HEK293 (cell line): ENCODE measurements around the gene NELFE.
A peak's percentile ranks its signal among the peaks of the same experiment; 100 is the strongest.
"Not testable (repeated sequence)": the region's sequence is repeated elsewhere in the genome, so short reads cannot be mapped to it uniquely, and the experiment has no call there.

Source experiments
- CTCF ChIA-PET: fragments of 350-600 bp; formaldehyde crosslinking; extraction: SDS; loops from one replicate; lab custom pipeline; 2021; ENCODE audit warnings: antibody characterized with exemption; lab: Yijun Ruan, JAX
- POLR2A ChIA-PET: fragments of 300-600 bp; formaldehyde crosslinking; extraction: SDS; loops from one replicate; lab custom pipeline; 2020; ENCODE audit warnings: antibody characterized with exemption, inconsistent platforms; lab: Yijun Ruan, JAX
- H3K27ac ChIP-seq: fragments of 200-500 bp; sonication (Bioruptor generic); 2 replicates; pipeline ENCODE4 v1.5.1; 2014; ENCODE audit warnings: low read depth, low read length, control low read depth, inconsistent platforms; ENCODE audit errors: extremely low read depth
- H3K36me3 ChIP-seq, 2 experiments: fragments of 200-500 bp in 1 of 2; sonication (Bioruptor generic) in 1 of 2; 1 replicate in 1 of 2; 2 replicates in 1 of 2; pipeline ENCODE4 v1.5.1; 2014 to 2017; ENCODE audit warnings: inconsistent platforms in 2 of 2, low read length in 2 of 2; ENCODE audit not compliant: control insufficient read depth in 2 of 2, insufficient read depth in 1 of 2
- H3K4me1 ChIP-seq: fragments of 200-500 bp; sonication (Bioruptor generic); 2 replicates; pipeline ENCODE4 v1.5.1; 2014; ENCODE audit warnings: mild to moderate bottlenecking, low read length, inconsistent platforms; ENCODE audit not compliant: control insufficient read depth, insufficient read depth
- H3K4me3 ChIP-seq: 2 replicates; pipeline ENCODE4 v1.5.1; 2011; ENCODE audit warnings: low read depth, mild to moderate bottlenecking, control low read depth, low read length, moderate library complexity
- H3K9me3 ChIP-seq: fragments of 200-500 bp; sonication (Bioruptor generic); 2 replicates; pipeline ENCODE4 v1.5.1; 2014; ENCODE audit warnings: low read depth, low read length, inconsistent platforms; ENCODE audit not compliant: control insufficient read depth, insufficient read depth
- EGR2 ChIP-seq: fragments of 450-650 bp; formaldehyde crosslinking; IDR thresholded peaks from 2 replicates; pipeline ENCODE4 v1.5.1; 2016; ENCODE audit warnings: low read depth, missing biosample characterization, missing genetic modification characterization
- GLI4 ChIP-seq: fragments of 450-650 bp; formaldehyde crosslinking; IDR thresholded peaks from 2 replicates; pipeline ENCODE4 v1.5.1; 2016; ENCODE audit warnings: missing biosample characterization, missing genetic modification characterization
- HOXC10 ChIP-seq: sonication (generic); formaldehyde crosslinking; IDR thresholded peaks from 2 replicates; pipeline ENCODE4 v1.8.1; 2023; ENCODE audit warnings: mild to moderate bottlenecking, missing genetic modification reagents
- KLF1 ChIP-seq: fragments of 450-650 bp; formaldehyde crosslinking; IDR thresholded peaks from 2 replicates; pipeline ENCODE4 v1.5.1; 2016; ENCODE audit warnings: missing biosample characterization, missing genetic modification characterization
- KLF7 ChIP-seq: fragments of 450-650 bp; formaldehyde crosslinking; IDR thresholded peaks from 2 replicates; pipeline ENCODE4 v1.5.1; 2016; ENCODE audit warnings: missing biosample characterization, missing genetic modification characterization, borderline replicate concordance
- KLF9 ChIP-seq: fragments of 450-650 bp; formaldehyde crosslinking; IDR thresholded peaks from 2 replicates; pipeline ENCODE4 v1.5.1; 2016; ENCODE audit warnings: missing biosample characterization, missing genetic modification characterization, low read depth
- MEIS1 ChIP-seq: sonication (generic); formaldehyde crosslinking; IDR thresholded peaks from 2 replicates; pipeline ENCODE4 v1.8.1; 2022; ENCODE audit warnings: missing genetic modification reagents, mild to moderate bottlenecking, borderline replicate concordance
- SCRT2 ChIP-seq: fragments of 450-650 bp; formaldehyde crosslinking; IDR thresholded peaks from 2 replicates; pipeline ENCODE4 v1.5.1; 2016; ENCODE audit warnings: missing biosample characterization, missing genetic modification characterization
- SP7 ChIP-seq: fragments of 450-650 bp; formaldehyde crosslinking; IDR thresholded peaks from 2 replicates; pipeline ENCODE4 v1.5.1; 2016; ENCODE audit warnings: missing biosample characterization, missing genetic modification characterization
- WT1 ChIP-seq: fragments of 450-650 bp; formaldehyde crosslinking; IDR thresholded peaks from 2 replicates; pipeline ENCODE4 v1.5.1; 2016; ENCODE audit warnings: missing biosample characterization, missing genetic modification characterization
- YY1 ChIP-seq: fragments of 450-650 bp; formaldehyde crosslinking; IDR thresholded peaks from 2 replicates; pipeline ENCODE4 v1.5.1; 2018; ENCODE audit warnings: missing biosample characterization, missing genetic modification characterization
- ZEB2 ChIP-seq: fragments of 450-650 bp; formaldehyde crosslinking; IDR thresholded peaks from 2 replicates; pipeline ENCODE4 v1.5.1; 2016; ENCODE audit warnings: missing biosample characterization, missing genetic modification characterization
- ZFHX2 ChIP-seq: fragments of 450-650 bp; formaldehyde crosslinking; conservative IDR thresholded peaks from 2 replicates; pipeline ENCODE4 v1.5.1; 2016; ENCODE audit warnings: missing biosample characterization, missing genetic modification characterization
- ZNF121 ChIP-seq: fragments of 450-650 bp; formaldehyde crosslinking; IDR thresholded peaks from 2 replicates; pipeline ENCODE4 v1.5.1; 2016; ENCODE audit warnings: missing biosample characterization, missing genetic modification characterization
- ZNF155 ChIP-seq: fragments of 450-650 bp; formaldehyde crosslinking; IDR thresholded peaks from 2 replicates; pipeline ENCODE4 v1.5.1; 2016; ENCODE audit warnings: missing biosample characterization, missing genetic modification characterization
- ZNF184 ChIP-seq: fragments of 450-650 bp; IDR thresholded peaks from 2 replicates; pipeline ENCODE4 v1.5.1; 2018; ENCODE audit warnings: missing biosample characterization, mild to moderate bottlenecking, missing genetic modification characterization
- ZNF202 ChIP-seq: fragments of 450-650 bp; formaldehyde crosslinking; IDR thresholded peaks from 2 replicates; pipeline ENCODE4 v1.5.1; 2016; ENCODE audit warnings: missing biosample characterization, missing genetic modification characterization, borderline replicate concordance
- ZNF391 ChIP-seq: fragments of 450-650 bp; formaldehyde crosslinking; IDR thresholded peaks from 2 replicates; pipeline ENCODE4 v1.5.1; 2016; ENCODE audit warnings: low read depth, missing biosample characterization, missing genetic modification characterization, borderline replicate concordance
- ZNF501 ChIP-seq: fragments of 450-650 bp; formaldehyde crosslinking; IDR thresholded peaks from 2 replicates; pipeline ENCODE4 v1.5.1; 2016; ENCODE audit warnings: missing biosample characterization, missing genetic modification characterization
- ZNF510 ChIP-seq: fragments of 450-650 bp; formaldehyde crosslinking; IDR thresholded peaks from 2 replicates; pipeline ENCODE4 v1.5.1; 2018; ENCODE audit warnings: mild to moderate bottlenecking, missing genetic modification characterization, missing biosample characterization; ENCODE audit not compliant: insufficient replicate concordance
- ZNF514 ChIP-seq: fragments of 450-650 bp; formaldehyde crosslinking; IDR thresholded peaks from 2 replicates; pipeline ENCODE4 v1.5.1; 2016; ENCODE audit warnings: missing biosample characterization, missing genetic modification characterization
- ZNF654 ChIP-seq: fragments of 450-650 bp; formaldehyde crosslinking; IDR thresholded peaks from 2 replicates; pipeline ENCODE4 v1.5.1; 2016; ENCODE audit warnings: low read depth, missing biosample characterization, missing genetic modification characterization
- ZNF701 ChIP-seq: fragments of 450-650 bp; formaldehyde crosslinking; IDR thresholded peaks from 2 replicates; pipeline ENCODE4 v1.5.1; 2016; ENCODE audit warnings: missing biosample characterization, missing genetic modification characterization
- ZNF747 ChIP-seq: fragments of 450-650 bp; formaldehyde crosslinking; IDR thresholded peaks from 2 replicates; pipeline ENCODE4 v1.5.1; 2016; ENCODE audit warnings: missing biosample characterization, missing genetic modification characterization
- ZNF830 ChIP-seq: fragments of 450-650 bp; IDR thresholded peaks from 2 replicates; pipeline ENCODE4 v1.5.0; 2018; ENCODE audit warnings: missing biosample characterization, missing genetic modification characterization, low read depth, mild to moderate bottlenecking, moderate library complexity
- TF ChIP-seq, protein P1 (sequence below): fragments of 450-650 bp; formaldehyde crosslinking; IDR thresholded peaks from 2 replicates; pipeline ENCODE4 v1.5.1; 2016; ENCODE audit warnings: missing biosample characterization, missing genetic modification characterization
- TF ChIP-seq, protein P2 (sequence below): fragments of 450-650 bp; formaldehyde crosslinking; IDR thresholded peaks from 2 replicates; pipeline ENCODE4 v1.5.0; 2017; ENCODE audit warnings: missing biosample characterization, missing genetic modification characterization, borderline replicate concordance
- TF ChIP-seq, protein P3 (sequence below): fragments of 450-650 bp; formaldehyde crosslinking; IDR thresholded peaks from 2 replicates; pipeline ENCODE4 v1.5.1; 2017; ENCODE audit warnings: missing biosample characterization, mild to moderate bottlenecking, missing genetic modification characterization, moderate library complexity
- TF ChIP-seq, protein P4 (sequence below): fragments of 450-650 bp; formaldehyde crosslinking; IDR thresholded peaks from 2 replicates; pipeline ENCODE4; 2016; ENCODE audit warnings: missing biosample characterization, missing genetic modification characterization

The NELFE gene

DNA sequence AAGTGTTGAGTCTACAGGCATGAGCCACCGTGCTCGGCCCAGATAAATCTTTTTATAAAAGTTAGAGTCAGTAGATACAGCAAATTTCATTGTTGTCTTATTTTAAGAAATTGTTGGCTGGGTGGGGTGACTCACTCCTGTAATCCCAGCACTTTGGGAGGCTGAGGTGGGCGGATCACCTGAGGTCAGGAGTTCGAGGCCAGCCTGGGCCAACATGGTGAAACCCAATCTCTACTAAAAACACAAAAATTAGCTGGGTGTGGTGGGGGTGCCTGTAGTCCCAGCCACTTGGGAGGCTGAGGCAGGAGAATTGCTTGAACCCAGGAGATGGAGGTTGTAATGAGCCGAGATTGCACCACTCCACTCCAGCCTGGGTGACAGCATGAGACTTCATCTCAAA, 50.5 kb downstream of the NELFE start:
- ChIA-PET POLR2A (interaction anchor here (0.6 to 1.3 kb wide), 4 partner anchors 10 to 170 kb away, joined by 3 to 13 read pairs (median 5); partner anchors contain the start of gene DXO), CTCF (interaction anchor here (0.7 to 1.3 kb wide), 2 partner anchors 10 to 44 kb away, joined by 4 to 6 read pairs; no protein-coding TSS in a partner anchor)
- H3K4me1 ChIP-seq, result peaks cover 12% of the 10 kb centered on the region; the same call in 1 of the 2 replicates
- H3K4me3 ChIP-seq, H3K36me3 ChIP-seq, H3K27ac ChIP-seq, H3K9me3 ChIP-seq: not testable (repeated sequence)
- TF ChIP-seq WT1 (peak; percentile 45; the same call in 1 of the 2 replicates), KLF7 (tag by site-specific recombination) (peak; percentile 37; the same call in 1 of the 2 replicates), KLF1 (tag by site-specific recombination) (peak; percentile 55; the same call in 1 of the 2 replicates), SP7 (tag by site-specific recombination) (0 out of 2 replicates have a peak, but pooled peaks have one; percentile 16), EGR2 (tag by site-specific recombination) (0 out of 2 replicates have a peak, but pooled peaks have one; percentile 26)
- TF ChIP-seq, protein P1, sequence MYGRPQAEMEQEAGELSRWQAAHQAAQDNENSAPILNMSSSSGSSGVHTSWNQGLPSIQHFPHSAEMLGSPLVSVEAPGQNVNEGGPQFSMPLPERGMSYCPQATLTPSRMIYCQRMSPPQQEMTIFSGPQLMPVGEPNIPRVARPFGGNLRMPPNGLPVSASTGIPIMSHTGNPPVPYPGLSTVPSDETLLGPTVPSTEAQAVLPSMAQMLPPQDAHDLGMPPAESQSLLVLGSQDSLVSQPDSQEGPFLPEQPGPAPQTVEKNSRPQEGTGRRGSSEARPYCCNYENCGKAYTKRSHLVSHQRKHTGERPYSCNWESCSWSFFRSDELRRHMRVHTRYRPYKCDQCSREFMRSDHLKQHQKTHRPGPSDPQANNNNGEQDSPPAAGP, result peak; percentile 31; the same call in 1 of the 2 replicates

DNA sequence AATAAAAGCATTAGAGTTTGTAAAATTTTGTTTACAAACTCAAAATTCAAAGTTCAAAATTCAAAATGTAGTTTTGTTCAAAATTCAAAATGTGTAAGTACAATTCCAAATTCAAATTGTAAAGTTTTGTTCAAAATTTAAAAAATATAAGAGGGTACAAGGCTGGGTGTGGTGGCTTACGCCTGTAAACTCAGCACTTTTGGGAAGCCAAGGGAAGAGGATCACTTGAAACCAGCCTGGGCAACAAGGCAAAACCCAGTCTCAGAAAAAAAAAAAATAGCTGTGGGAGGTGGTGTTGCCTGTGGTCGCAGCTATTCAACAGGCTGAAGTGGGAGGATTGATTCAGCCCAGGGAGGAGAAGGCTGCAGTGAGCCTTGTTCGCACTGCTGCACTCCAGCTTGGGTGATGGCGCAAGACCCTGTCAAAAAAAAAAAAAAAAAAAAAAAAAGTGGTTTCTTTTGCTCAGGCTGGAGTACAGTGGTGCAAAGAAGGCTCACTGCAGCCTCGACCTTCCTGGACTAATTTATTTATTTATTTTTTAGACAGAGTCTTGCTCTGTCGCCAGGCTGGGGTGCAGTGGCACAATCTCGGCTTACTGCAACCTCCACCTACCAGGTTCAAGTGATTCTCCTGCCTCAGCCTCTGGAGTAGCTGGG, 51.5 kb downstream of the NELFE start:
- Histone ChIP-seq H3K9me3 (no peaks in the 10 kb centered on the region), H3K4me1 (peaks cover 12% of the 10 kb centered on the region; the same call in 1 of the 2 replicates), H3K27ac (no peak overlapping the region), H3K36me3 (no peaks in the 10 kb centered on the region), H3K4me3 (no peak overlapping the region)
- ChIA-PET CTCF (interaction anchor here (0.6 to 1.3 kb wide), 6 partner anchors 9 to 996 kb away, joined by 3 to 6 read pairs (median 4); no protein-coding TSS in a partner anchor), POLR2A (interaction anchor here (0.6 to 1.1 kb wide), 9 partner anchors 9 to 80 kb away, joined by 3 to 13 read pairs (median 4); partner anchors contain the start of genes CFB and DXO)
- TF ChIP-seq KLF7 (tag by site-specific recombination), result no peak
- no peak for TF ChIP-seq ZNF701 (tag by site-specific recombination)
- TF ChIP-seq ZNF501 (tag by site-specific recombination), result no peak
- TF ChIP-seq ZNF514 (tag by site-specific recombination), result no peak
- TF ChIP-seq GLI4 (tag by site-specific recombination), result no peak
- no peak for TF ChIP-seq ZNF391 (tag by site-specific recombination)
- TF ChIP-seq ZNF121 (tag by site-specific recombination), result no peak
- TF ChIP-seq, protein P2, sequence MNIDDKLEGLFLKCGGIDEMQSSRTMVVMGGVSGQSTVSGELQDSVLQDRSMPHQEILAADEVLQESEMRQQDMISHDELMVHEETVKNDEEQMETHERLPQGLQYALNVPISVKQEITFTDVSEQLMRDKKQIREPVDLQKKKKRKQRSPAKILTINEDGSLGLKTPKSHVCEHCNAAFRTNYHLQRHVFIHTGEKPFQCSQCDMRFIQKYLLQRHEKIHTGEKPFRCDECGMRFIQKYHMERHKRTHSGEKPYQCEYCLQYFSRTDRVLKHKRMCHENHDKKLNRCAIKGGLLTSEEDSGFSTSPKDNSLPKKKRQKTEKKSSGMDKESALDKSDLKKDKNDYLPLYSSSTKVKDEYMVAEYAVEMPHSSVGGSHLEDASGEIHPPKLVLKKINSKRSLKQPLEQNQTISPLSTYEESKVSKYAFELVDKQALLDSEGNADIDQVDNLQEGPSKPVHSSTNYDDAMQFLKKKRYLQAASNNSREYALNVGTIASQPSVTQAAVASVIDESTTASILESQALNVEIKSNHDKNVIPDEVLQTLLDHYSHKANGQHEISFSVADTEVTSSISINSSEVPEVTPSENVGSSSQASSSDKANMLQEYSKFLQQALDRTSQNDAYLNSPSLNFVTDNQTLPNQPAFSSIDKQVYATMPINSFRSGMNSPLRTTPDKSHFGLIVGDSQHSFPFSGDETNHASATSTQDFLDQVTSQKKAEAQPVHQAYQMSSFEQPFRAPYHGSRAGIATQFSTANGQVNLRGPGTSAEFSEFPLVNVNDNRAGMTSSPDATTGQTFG, result no peak
- no peak for TF ChIP-seq ZNF747
- TF ChIP-seq MEIS1 (CRISPR knock-in tag), result no peak
- peak; percentile 94 for TF ChIP-seq SCRT2 (tag by site-specific recombination)
- TF ChIP-seq, protein P3, sequence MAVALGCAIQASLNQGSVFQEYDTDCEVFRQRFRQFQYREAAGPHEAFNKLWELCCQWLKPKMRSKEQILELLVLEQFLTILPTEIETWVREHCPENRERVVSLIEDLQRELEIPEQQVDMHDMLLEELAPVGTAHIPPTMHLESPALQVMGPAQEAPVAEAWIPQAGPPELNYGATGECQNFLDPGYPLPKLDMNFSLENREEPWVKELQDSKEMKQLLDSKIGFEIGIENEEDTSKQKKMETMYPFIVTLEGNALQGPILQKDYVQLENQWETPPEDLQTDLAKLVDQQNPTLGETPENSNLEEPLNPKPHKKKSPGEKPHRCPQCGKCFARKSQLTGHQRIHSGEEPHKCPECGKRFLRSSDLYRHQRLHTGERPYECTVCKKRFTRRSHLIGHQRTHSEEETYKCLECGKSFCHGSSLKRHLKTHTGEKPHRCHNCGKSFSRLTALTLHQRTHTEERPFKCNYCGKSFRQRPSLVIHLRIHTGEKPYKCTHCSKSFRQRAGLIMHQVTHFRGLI (tag by site-specific recombination), result no peak
- TF ChIP-seq ZNF654 (tag by site-specific recombination), result no peak
- peak; percentile 59; the same call in 1 of the 2 replicates for TF ChIP-seq WT1
- TF ChIP-seq ZNF830 (tag by site-specific recombination), result no peak
- no peak for TF ChIP-seq KLF9 (tag by site-specific recombination)
- TF ChIP-seq YY1, result no peak
- TF ChIP-seq, protein P4, sequence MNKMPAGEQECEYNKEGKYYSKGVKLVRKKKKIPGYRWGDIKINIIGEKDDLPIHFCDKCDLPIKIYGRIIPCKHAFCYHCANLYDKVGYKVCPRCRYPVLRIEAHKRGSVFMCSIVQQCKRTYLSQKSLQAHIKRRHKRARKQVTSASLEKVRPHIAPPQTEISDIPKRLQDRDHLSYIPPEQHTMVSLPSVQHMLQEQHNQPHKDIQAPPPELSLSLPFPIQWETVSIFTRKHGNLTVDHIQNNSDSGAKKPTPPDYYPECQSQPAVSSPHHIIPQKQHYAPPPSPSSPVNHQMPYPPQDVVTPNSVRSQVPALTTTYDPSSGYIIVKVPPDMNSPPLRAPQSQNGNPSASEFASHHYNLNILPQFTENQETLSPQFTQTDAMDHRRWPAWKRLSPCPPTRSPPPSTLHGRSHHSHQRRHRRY (tag by site-specific recombination), result no peak
- no peak for TF ChIP-seq HOXC10 (CRISPR knock-in tag)
- TF ChIP-seq ZFHX2 (tag by site-specific recombination), result peak; percentile 84
- no peak for TF ChIP-seq ZNF155
- no peak for TF ChIP-seq ZNF184 (tag by site-specific recombination)
- no peak for TF ChIP-seq ZNF510
- TF ChIP-seq ZEB2, result no peak
- TF ChIP-seq ZNF202, result no peak
